GM18517 (cell line): Measurements from ENCODE around the gene KLC3.
A peak's percentile ranks its signal among the peaks of the same experiment; 100 is the strongest.

Experiments
- ATAC-seq: cut with Tn5 transposase; IDR thresholded peaks from one replicate; pipeline ENCODE4 v1.9.1; 2021; ENCODE audit warnings: mild to moderate bottlenecking, moderate library complexity; ENCODE audit not compliant: unreplicated experiment

KLC3 gene

GRCh38 chr19:45370410-45371204 is 30.1 kb downstream of the KLC3 start, which contains the start of gene ERCC2:
ERCC2 (minus strand) TSS chr19:45370573; CDS start chr19:45370540, 33 bp downstream.
- ATAC-seq, result peak; percentile 89

- no peak for ATAC-seq
These were observed 35.6 kb downstream of the KLC3 start for GRCh38 chr19:45376045-45376724.

GRCh38 chr19:45380107-45380506 is 39.6 kb downstream of the KLC3 start:
- ATAC-seq, result no peak

GRCh38 chr19:45382426-45382825 is 41.9 kb downstream of the KLC3 start:
- ATAC-seq, result no peak

- ATAC-seq, result no peak
These were observed 45.1 kb downstream of the KLC3 start for GRCh38 chr19:45385392-45386221.

- ATAC-seq, result no peak
These were observed 50.8 kb downstream of the KLC3 start for GRCh38 chr19:45391346-45391745.

GRCh38 chr19:45391871-45392665 is 51.5 kb downstream of the KLC3 start:
- no peak for ATAC-seq

- ATAC-seq, result no peak
These were observed 55.5 kb downstream of the KLC3 start for GRCh38 chr19:45395821-45396617.

- ATAC-seq, result no peak
These were observed 59.6 kb downstream of the KLC3 start for GRCh38 chr19:45400192-45400591.
